ENCODE results near the gene UFC1.
A peak's percentile ranks its signal among the peaks of the same experiment; 100 is the strongest.

The UFC1 gene

DNA sequence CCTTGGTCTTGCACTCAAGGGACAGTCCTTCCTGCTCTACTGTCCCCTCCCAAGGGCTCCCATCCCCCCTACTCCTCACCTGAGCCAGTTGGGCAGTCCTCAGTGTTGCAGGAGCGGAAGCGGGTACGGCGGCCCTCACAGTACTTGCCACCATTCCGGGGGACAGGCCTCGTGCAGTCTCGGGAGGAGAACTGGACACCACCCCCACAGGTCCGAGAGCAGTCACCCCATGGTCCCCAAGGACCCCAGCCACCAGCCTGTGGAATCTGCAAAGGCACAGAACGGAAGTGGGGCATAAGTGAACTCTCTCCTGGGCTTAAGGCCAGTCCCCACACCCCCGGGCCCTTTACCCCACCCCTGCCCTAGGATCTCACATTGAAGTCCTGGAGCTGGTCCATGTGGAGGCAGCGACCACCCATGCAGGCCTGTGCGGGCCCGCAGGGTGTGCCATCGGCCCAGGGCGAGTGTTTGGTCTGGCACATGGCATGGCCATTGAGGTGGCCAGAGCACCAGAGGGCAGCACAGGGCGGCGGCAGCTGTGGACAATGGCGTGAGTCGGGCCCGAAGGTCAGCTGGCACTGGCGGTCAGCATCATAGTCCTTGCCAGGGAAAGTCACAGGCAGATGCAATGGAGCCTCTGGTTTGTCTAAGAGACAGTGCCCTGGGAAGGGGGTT lies 39.9 kb downstream of the UFC1 start:
- DNase-seq (ENCODE audit: low read depth), result no peak

DNA sequence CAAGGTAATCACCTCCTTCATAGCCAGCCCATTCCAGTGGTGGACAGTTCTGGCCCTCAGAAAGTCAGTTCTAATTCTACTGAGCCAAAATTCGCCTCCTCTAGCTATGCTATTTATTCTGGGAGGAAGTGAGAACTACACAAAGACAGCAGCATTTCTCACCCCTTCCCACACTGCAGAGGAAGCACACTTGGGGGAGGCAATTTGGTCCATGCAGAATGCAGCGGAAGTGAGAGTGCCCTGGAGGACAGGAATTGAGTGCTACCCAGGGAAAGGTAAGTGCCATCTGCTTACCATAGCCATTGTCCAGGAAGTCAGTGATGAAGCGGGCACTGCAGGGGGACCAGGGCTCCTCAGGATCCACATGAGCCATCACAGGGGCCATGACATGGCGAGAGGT lies 41.4 kb downstream of the UFC1 start:
- DNase-seq (ENCODE audit: low read depth), result no peak

DNA sequence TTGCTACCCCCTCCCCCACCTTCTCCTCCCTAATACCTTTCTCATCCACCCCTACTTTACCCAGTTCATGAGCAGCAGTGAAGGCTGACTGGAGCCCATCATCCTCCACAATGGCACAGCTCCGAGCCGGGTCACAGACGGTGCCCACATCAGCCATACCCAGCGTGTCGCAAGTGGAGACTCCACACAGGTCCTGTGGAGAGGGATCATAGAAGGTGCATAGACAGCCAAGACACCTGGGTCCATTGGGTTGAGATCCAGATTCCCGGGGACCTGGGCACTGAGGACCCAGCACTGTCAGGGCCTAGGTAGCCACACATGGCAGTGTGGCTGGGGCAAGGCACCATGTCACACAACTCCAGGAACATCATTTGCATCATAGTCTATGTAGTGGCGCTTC lies 42.3 kb downstream of the UFC1 start:
- DNase-seq (ENCODE audit: low read depth), result no peak

DNA sequence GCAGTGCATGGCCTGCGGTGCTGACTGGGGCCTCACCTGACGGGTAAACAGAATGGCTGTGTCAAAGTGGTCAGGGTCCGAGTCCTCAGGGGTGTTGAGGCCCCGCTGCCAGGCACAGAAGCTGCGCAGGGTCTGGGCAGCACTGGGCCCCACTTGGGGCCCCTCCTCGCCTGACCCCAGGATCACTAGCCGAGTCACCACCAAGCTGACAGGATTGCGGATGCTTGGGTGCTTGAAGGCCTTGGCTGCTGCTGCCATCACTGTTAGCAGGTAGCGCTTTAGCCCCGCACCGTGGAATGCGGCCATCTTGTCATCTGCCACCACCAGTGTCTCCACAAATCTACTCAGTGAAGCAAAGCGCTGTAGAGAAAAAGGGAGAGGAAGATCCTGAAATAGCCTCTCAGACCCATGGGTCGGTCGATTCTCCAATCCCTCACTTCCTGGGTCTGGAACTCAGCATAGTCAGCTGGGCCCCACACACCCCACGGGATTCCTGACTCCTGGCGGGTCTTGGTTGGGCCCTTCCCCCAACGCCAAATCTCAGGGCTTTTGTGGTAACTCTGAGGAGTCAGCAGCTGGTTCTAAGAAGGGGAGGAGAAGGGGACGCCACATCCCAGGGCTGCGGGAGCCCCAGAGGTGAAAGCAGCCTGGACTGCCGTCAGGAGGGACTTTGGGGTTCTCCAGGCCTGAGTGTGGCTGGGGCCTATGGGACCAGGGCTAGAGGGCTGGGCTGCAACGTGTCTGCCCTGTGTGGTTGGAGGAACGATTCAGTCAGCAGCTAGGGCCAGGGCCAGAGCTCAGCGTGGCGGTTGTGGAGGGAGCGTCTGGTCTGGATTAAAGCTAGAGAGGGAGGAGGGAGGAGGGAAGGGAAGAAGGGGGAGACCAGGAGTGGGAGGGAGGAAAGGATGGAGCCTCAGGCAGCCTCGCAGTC lies 43.0 kb downstream of the UFC1 start:
- DNase-seq (ENCODE audit: low read depth), result no peak

DNA sequence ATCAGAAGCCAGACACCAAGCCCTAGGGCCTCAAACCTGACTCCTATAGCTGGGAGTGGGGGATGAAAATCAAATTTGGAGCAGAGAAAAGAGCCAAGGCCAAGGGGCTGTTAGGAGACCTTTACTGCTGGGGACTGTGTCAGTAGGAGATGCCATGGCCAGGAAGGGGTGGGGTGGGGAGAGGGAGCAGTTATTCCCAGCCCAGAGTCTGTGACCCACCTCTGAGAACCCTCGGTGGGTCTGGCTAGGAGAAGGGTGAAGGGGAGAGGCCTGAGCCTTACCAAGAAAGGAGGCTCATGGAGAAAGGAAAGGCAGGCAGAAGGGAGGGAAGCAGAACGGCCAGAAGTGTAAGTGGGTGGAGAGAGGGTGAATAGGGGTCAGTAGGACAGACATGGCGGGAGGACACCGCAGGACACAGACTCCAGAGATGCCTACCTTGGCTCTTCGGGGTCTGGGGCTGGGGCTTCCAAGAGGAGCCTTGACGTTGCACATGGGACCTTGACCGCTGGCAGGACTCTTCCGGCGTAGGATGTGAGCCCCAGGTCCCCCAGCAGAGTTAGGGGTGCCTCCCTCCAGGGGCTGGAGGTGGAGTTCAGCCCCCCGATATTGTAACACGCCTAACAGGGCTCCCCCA lies 43.9 kb downstream of the UFC1 start:
- DNase-seq (ENCODE audit: low read depth), result no peak

DNA sequence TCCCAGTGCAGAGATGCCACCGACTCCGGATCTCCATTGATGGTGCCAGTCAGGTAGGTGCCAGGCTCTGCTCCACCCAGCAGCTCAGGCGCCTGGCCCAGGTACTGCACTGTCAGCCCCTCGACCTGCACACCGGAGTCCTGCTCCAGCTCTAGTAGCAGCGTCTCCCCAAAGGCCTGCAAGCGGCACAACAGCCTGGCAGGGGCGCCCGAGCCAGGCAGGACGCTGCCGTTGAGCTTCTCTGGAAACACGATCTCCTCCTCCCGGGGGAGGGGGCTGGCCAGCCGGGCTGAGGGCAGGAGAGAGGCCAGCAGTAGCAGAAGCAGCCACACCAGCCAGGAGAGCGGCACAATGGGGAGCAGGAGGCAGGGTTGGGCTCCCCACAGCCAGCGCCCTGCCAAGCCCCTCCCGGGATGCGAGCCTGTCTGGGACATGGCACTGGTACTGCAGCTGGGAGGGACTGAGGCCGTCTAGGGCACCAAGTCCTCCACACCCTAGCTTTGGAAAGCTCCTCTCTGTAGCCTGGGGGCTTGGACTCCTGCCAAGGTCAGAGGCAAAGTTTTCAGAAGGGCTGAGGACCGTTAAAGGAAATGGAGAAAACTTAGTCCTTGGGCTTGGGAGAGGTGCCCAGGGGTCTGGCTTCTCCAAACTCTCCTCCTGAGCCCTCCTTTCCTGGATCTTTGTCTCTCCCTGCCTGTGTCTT lies 44.6 kb downstream of the UFC1 start:
- no peak for DNase-seq (ENCODE audit: low read depth)

DNA sequence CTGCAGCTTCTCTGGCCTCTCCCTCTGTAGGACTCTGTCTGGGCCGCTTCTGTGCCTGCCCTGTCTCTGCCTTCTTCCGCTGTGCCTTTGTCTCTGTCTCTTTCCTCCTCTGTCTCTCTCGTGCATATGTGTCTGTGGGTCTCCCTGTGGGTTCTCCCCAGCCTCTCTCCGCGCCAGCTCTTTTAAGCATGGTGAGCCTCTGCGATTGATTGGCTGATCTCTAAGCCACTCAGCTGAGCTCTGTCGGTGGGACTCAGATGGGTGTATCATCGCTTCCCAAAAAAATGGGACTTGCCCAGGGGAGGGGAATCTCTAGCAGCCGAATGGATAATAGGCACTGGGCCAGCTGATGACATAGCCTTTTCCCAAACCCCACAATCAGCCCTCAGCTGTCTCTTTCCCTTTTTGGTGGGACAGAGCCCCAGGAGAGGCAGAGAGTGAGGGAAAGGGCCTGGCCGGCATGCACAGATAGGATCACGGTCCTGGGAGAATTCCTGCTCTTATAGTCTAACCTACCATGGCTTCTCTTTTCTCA lies 45.2 kb downstream of the UFC1 start, which contains the start of gene ADAMTS4:
TSS of gene ADAMTS4 (minus strand) at position 158 of the 535 bp plus-strand sequence. CDS start 427 bp downstream, outside the sequence.
- DNase-seq (ENCODE audit: low read depth), result no peak

DNA sequence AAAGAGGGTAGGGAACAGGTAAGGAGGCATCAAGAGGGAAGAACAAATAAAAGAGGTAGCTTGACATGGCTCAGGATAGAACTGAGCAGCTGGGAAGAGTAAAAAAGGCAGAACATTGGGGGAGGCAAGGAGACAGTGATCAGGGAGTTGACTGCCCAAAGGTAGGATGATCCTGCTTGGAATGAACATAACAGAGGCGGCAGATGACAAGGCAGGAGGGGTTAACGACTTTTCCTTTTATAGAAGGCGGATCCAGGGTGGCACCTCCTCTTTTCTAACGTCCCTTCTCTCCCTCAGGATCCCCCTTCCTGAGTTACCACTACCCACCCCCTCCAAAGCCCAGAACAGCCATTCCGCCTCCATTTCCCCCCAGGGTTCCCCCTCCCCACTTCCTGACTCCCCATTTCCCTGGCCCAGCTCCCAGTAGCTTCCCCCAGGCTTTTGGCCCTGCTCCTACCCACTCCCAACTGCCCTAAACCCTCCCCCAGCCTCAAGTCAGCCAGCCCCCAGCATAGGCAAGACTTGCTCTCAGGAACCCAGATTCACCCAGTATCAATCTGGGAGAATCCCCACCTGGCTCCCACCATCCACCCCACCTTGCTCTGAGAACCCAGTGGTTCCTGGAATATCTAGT lies 45.8 kb downstream of the UFC1 start:
- no peak for DNase-seq (ENCODE audit: low read depth)

DNA sequence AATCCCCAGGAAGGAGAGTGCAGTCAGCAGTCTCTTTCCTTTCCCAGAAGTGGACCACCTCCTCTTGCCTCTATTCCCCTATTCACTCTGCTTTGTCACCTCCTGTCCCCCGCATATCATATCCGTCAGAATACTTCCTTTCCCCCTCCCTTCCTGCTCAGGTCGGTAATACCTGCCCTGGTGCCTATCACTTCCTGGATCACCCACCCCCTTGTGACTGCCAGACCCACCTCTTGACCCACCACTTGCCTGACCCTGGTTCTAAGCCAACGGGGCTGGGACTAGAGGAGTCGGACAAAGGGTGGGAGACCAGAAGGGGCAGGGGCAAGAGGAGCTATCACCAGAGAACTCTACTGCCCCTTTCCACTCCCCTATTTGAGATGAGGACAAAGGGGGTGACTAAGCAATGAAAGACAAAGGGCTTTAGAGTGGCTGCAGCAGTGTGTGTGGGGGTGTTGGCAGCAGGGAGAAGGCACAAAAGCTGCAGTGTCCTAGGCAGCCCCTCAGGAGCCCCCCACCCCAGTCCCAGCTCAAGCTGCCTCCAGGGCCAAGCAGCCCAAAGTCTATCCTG lies 46.7 kb downstream of the UFC1 start:
- DNase-seq (ENCODE audit: low read depth), result no peak

DNA sequence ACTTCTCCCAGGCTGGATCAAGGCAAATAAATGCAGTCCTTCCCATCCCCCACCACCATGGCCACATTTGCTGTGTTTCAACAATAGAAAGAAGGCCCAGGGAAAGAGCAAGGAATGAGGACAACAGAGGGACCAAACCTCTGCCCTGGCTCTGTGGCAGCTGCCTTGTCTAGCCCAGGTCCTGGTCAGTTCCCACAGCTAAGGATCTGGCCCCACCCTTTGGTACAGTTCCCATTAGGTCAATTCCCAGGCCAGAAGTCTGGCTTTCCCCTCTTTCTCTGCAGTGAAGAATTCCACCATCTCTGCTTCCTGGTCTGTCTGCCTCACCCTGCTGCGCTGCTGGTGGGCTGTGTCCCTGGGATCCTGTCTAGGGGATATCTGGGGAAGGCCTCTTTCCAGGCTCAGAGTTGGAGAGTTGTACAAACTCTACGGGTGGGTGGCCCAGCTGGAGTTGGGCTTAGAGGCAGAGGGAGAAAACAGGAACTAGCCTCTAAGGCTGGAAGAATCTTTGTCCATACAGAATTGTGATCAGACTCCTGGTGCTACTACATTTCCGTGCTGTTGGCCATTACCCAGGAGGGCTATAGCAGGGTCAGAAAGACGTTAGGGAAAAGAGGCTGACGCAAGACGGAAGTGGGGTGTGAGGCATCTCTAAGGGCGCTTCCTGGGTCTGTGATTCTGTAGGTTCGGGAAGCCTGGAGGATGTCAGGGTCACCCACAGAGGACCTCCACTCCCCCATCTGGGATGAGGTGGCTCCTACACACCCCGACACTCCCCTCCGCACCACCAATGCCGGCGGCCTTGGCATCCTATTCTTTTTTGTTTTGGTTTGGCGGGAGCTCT lies 47.4 kb downstream of the UFC1 start:
- no peak for DNase-seq (ENCODE audit: low read depth)

DNA sequence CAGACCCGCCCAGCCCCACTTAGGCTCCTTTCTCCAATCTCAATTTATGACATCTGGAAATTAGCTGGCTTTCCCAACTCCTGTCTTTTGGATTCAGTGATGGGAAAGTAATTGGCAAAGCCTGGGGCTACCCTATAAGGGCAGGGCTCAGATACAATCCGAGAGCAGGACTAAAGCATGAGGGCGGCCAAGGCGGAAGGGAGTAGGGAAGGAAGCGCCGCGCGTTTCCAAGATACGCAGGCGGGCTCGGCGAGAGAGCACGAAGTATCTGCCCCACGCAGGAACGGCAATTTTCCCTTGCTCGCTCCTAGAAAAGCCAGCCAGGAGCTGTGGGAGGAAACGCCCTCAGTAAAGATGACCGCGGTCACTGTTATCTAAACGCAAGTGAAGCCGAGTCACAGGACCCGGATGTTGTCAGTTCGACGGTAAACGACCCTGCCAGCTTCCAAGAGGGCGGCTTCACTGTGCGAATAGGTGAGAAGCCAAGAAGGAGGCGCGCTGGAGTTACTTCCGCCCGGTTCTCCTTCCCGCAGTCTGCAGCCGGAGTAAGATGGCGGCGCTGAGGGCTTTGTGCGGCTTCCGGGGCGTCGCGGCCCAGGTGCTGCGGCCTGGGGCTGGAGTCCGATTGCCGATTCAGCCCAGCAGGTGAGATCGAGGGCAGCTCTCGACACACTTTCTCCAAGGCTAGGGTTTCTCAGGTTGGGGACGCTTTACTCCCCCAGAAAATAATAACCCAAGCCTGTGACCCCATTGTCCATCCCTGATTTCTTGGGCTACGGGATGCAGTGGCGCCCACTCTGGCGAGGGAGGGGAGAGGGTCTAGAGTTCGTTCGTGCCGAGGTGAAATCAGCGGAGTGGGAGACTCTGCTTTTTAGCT lies 48.3 kb downstream of the UFC1 start, which contains the start of gene NDUFS2:
TSS of gene NDUFS2 (plus strand) at position 532 of the 877 bp plus-strand sequence. CDS start at position 551, 19 bp downstream.
- DNase-seq (ENCODE audit: low read depth), result peak; percentile 90

DNA sequence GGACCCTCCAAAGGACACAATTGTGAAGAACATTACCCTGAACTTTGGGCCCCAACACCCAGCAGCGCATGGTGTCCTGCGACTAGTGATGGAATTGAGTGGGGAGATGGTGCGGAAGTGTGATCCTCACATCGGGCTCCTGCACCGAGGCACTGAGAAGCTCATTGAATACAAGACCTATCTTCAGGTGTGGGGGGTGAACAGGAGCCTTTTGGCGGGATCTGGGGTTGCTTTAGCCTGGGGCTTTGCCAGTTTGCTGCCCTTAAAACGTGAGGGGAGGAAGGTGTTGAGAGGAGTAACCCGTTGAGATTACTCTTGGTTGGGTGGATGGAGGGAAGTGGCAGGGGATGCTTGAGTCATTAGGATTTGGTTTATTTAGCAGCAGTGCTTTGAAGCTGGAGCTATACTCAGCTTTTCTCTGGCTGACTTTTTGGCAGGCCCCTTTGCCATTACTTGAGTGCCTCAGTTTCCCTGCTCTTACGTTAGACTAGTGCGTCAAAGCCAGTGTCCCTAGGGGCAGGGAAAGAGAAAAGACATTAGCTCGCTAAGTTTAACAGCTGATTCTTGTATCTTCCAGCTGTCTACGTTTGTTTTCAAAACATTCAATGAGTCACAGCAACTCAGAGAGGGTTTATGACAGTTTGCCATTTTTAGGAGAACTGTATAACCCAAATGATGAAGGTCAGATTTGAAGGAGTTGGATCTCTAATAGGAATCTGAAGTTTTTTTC lies 52.8 kb downstream of the UFC1 start:
- DNase-seq (ENCODE audit: low read depth), result no peak

DNA sequence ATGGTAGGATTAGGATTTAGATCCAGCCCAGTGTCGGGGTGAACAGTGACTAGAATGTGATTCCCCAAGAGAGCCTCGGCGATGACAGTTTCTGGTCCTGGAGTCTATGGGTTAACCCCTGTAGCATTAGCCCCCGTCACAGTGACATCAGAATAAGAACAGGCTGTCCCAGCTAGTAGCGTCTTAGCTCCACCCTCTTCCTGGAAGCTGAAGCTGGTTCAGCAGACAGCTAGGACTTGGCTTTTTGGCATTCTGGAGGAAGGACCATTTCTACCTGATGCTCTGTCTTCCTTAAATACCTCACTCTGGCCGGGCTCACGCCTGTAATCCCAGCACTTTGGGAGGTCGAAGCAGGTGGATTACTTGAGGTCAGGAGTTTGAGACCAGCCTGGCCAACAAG lies 53.4 kb downstream of the UFC1 start:
- no peak for DNase-seq (ENCODE audit: low read depth)

All from activated T-helper 1 cell treated with Interleukin-2 at 50 U/mL for 16 hours (primary cell).